Measurements from ENCODE around the gene CDK14.

The CDK14 gene

GRCh38 chr7:90595342-90595800, 750 bp upstream of the CDK14 start:
- H3K27ac ChIP-seq, result peak overlapping the region in 17 of 21 experiments; percentile 9 to 88 (median 79)
- peak overlapping the region; percentile 55 to 69 (median 61) for H3K4me3 ChIP-seq

DNA sequence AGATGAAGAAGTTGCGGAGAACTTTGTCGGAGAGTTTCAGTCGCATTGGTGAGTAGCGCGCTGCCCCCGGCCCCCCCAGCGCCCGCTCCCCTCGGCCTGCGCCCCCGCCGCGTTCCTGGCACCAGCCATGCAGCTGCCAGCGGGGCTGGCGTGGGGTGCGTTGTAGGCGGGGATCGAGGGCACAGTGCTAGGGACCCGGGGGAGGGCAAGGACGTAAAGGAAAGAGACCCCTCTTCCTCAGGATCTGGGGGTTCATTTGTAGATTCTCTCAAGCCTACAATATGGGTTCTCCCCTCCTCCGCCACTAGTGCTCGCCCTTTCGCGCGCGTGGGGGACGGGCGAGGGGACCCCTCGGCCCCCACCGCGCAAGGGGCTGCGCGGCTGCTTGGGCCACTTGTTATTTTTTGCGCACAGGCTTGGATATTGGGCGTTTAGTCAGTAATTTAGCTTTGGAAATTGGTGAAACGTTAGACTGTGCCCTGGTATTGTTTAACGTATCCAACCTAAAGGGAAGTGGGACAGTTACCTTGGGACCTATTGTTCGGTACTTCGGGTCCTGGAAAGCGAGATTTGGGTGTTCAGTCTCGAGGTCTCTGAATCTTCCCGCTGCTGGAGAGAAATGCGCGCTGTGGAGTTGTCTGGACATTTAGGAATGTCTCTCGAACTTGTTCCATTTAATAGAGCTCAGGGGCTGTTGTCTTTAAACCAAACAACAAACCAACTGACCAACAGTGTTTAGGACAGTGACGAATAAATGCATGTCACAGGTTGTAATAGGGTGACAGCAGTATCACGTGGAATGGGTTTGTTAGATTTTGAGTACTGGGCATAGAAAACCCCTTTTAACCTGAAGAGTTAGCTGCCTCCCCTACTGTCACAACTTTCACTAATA, 796 bp downstream of the CDK14 start:
- peak overlapping the region; percentile 55 to 69 (median 61) for H3K4me3 ChIP-seq
- H3K27ac ChIP-seq, result peak overlapping the region in 20 of 21 experiments; percentile 65 to 88 (median 80)

DNA sequence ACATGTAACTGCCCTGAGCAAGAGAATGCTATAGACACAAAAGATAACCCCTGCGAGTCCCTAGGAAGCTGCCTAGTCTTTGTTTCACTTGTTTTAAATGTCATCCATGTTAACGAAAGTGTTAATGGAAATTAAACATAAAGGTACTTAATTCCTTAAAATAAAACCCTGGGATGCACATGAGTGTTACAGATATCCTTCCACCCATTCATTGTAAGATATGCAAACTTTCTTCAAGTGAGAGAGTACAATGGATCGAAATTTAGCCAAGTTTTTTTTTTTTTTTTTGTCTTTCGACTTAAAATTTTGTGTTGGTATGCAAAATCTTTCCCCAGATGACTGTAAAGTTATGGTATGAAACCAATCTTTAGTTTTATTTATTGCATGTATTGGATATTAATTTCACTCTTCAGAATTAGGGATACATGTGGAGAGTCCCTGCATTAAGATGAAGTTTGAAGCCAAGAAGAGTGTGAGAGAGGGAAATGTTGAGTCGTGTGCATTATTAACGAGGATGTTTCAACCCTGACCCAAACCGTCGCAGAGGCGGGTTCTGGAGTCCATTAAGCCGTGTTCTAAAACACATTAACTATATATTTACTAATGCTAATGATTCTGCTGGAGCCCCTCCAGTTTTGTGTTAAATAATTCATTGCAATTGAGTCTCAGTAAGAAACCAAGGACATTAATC, 1.6 kb downstream of the CDK14 start:
- H3K4me3 ChIP-seq, result peak overlapping the region in 5 of 7 experiments; percentile 55 to 69 (median 62)
- H3K27ac ChIP-seq, result peak overlapping the region in 4 of 21 experiments; percentile 79 to 86 (median 83)

- Histone ChIP-seq H3K27ac (no peak overlapping the region), H3K4me3 (no peak overlapping the region)
Observed at GRCh38 chr7:90599038-90599437, 2.9 kb downstream of the CDK14 start.

GRCh38 chr7:90599892-90600555, 3.9 kb downstream of the CDK14 start:
- Histone ChIP-seq H3K27ac (no peak overlapping the region), H3K4me3 (no peak overlapping the region)

- H3K4me3 ChIP-seq, result no peak overlapping the region
- no peak overlapping the region for H3K27ac ChIP-seq
Observed at GRCh38 chr7:90602303-90602702, 6.2 kb downstream of the CDK14 start.

DNA sequence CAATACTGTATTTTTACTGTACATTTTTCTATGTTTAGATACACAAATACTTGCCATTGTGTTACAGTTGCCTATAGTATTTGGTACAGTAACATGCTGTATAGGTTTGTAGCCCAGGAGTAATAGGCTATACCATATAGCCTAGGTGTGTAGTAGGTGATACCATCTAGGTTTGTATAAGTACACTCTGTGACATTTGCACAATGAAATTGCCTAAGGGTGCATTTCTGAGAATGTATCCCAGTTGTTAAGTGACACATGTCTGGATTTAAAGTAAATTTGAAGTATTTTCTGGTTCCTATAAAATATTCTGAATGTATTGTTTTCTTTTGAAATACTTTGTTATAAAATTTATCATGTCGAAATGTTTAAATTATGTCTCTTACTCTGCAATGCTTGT, 7.2 kb downstream of the CDK14 start:
- Histone ChIP-seq H3K27ac (no peak overlapping the region), H3K4me3 (no peak overlapping the region)

DNA sequence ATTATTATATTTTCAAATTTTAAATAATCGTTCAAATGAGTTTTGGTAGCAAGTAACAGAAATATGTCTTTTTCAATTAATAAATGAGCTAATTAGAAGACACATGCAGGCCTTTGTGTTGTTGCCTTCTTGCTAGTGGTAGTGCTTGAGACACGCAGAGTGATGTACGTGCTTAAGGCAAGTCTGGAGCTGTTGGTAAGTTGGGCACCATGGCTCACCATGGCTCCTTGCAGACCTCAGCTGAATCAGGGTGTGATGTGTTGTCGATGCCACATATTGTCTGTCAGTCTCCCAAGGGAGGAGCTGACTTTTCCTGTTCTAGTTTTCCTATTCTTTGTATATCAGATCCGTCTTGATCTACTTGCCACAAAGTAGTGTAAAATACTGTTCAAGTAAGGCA, 8.3 kb downstream of the CDK14 start:
- no peak overlapping the region for H3K27ac ChIP-seq
- H3K4me3 ChIP-seq, result no peak overlapping the region

- no peak overlapping the region for H3K4me3 ChIP-seq
- no peak overlapping the region for H3K27ac ChIP-seq
Observed at GRCh38 chr7:90605055-90605454, 8.9 kb downstream of the CDK14 start.

GRCh38 chr7:90607196-90607595, 11.1 kb downstream of the CDK14 start:
- Histone ChIP-seq H3K4me3 (no peak overlapping the region), H3K27ac (no peak overlapping the region)

DNA sequence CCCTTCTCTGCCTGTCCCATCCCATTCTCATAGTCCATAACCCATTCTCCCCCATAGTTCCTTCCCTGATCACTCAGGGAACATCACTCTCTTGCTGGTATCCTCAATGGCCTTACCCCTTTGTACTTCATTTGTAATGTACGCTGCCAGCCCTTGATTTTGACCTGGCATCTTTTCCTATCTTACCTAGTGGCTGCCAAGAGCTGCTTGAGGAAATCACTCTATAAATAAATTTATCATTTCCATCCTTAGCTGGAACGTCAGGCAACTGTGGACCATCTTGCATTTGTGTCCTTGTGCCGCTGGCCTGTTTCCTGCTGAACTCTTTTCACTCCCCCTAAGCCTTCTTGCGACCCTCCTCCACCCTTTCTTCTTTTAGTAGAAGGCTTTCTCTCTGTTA, 14.0 kb downstream of the CDK14 start:
- no peak overlapping the region for H3K27ac ChIP-seq
- no peak overlapping the region for H3K4me3 ChIP-seq

DNA sequence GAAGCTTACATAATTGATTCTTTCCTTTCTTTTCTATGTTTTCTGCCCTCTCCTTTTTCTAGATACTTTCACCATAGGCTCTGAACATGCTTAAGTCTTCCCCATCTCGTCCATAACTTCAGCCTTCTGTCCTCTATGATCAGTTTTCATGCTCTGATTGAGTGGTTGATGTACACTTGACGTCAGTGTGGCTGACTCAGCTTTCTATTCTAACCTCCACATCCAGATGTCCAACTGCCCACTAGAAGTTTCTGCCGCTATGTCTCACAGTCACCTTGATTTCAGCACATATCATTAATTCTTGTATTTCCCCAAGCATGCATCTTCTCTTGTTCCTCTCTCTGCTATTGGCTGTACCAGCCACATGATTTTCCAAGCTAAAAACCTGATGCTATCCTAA, 15.0 kb downstream of the CDK14 start:
- no peak overlapping the region for H3K4me3 ChIP-seq
- no peak overlapping the region for H3K27ac ChIP-seq

DNA sequence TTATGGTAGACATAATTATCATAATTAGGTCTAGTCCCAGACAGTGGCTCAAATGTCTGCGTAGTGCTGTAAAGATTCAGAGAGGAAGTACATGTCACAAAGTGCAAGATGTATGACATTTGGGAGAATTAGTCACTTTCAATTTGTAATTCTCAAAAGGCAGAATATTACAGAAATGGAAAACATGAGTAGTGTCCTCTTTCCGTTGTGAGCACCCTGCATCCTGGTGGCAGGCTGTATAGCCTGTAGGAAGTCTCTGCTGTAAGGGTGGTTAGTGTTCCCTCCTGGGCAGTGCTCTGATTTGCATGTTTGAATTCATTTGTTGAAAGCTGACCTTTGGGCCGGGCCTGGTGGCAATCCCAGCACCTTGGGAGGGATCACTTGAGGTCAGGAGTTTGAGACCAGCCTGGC, 17.0 kb downstream of the CDK14 start:
- no peak overlapping the region for H3K27ac ChIP-seq

GRCh38 chr7:90617442-90617841, 21.3 kb downstream of the CDK14 start:
- H3K4me3 ChIP-seq, result no peak overlapping the region
- H3K27ac ChIP-seq, result no peak overlapping the region

More for the DNA sequence above, 17.0 kb downstream of the CDK14 start:
- H3K4me3 ChIP-seq, result no peak overlapping the region

DNA sequence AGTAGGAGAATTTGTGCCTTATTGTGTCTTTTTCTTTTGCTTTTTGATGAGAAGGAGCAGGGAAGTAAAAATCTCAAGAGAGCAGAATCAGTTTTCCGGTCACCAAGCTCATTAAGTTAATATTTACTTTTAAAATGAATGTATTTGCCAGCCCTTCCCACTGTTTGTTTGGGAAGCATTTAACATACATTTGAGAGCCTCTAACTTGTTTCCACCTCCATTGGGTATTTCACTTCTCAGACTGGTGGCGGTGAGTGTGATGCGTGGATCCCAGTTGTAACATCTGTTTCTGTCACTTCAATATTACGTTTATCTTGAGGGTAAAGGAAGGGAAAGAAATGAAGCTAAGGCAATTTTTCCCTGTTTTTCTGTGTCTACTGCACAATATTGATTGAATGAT, 22.8 kb downstream of the CDK14 start:
- no peak overlapping the region for H3K4me3 ChIP-seq
- no peak overlapping the region for H3K27ac ChIP-seq

DNA sequence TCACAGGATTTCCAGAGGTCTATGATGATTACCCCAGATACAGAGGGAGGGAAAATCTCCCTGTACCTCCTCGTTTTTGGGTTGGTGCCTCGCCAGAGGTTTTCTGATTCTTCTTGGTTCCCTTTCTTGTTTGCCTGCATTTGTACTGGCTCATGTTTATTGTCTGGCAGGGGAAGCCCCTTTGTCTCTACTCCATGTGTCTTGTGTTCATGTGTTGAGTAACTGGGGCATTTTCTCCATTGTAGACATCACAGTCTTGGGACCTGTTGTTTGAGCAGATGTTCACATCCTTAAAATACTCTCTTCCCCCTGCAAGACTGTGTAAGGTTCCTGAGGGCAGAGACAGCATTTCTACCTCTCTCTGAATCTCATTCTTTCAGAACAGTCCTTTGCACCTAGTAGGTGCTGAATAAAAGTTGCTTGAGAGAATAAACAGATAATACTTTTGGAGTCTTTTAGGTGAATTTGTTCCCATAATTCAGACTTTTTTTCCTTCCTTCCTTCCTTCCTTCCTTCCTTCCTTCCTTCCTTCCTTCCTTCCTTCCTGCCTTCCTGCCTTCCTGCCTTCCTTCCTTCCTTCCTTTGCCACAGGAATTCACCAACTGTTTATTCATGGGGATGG, 25.1 kb downstream of the CDK14 start:
- H3K4me3 ChIP-seq, result no peak overlapping the region
- no peak overlapping the region for H3K27ac ChIP-seq

- no peak overlapping the region for H3K4me3 ChIP-seq
- H3K27ac ChIP-seq, result no peak overlapping the region
Observed at GRCh38 chr7:90621747-90622140, 25.6 kb downstream of the CDK14 start.

- Histone ChIP-seq H3K4me3 (no peak overlapping the region), H3K27ac (no peak overlapping the region)
Observed at GRCh38 chr7:90622670-90623069, 26.5 kb downstream of the CDK14 start.

- Histone ChIP-seq H3K4me3 (no peak overlapping the region), H3K27ac (peak overlapping the region in 2 of 21 experiments; percentile 11 to 21)
Observed at GRCh38 chr7:90624225-90624911, 28.2 kb downstream of the CDK14 start.
